HCT116 (cell line): ENCODE results near the gene PSMA3.
A peak's percentile ranks its signal among the peaks of the same experiment; 100 is the strongest.

Experiments used
- ATF3 ChIP-seq: IDR thresholded peaks from 2 replicates; pipeline ENCODE4 v1.6.1; 2012
- CEBPB ChIP-seq: IDR thresholded peaks from 2 replicates; pipeline ENCODE4 v1.6.1; 2012; ENCODE audit warnings: low read depth
- CTCF ChIP-seq, 3 experiments: fragments of 200-600 bp in 1 of 3; sonication (generic) in 1 of 3; IDR thresholded peaks in 2 of 3; conservative IDR thresholded peaks in 1 of 3; 2 replicates each; pipeline ENCODE4 v1.5.1; 2012 to 2017; ENCODE audit warnings: low read depth in 2 of 3, low read length in 2 of 3, antibody characterized with exemption in 1 of 3, borderline replicate concordance in 1 of 3, control low read depth in 1 of 3, mild to moderate bottlenecking in 1 of 3, mixed read lengths in 1 of 3, mixed run types in 1 of 3, moderate library complexity in 1 of 3; ENCODE audit not compliant: insufficient read depth in 1 of 3
- POLR2A ChIP-seq: IDR thresholded peaks from 2 replicates; pipeline ENCODE4 v1.7.0; 2011; ENCODE audit warnings: borderline replicate concordance; ENCODE audit not compliant: insufficient read depth, insufficient read length; ENCODE audit errors: extremely low read depth
- POLR2AphosphoS5 ChIP-seq: IDR thresholded peaks from 2 replicates; pipeline ENCODE4 v1.6.1; 2011; ENCODE audit warnings: mild to moderate bottlenecking, low read depth, low read length, moderate library complexity
- RAD21 ChIP-seq: IDR thresholded peaks from 2 replicates; pipeline ENCODE4 v1.6.1; 2012; ENCODE audit warnings: low read depth, mild to moderate bottlenecking
- SIN3A ChIP-seq: IDR thresholded peaks from 2 replicates; pipeline ENCODE4 v1.6.1; 2012; ENCODE audit warnings: low read depth
- SRF ChIP-seq: IDR thresholded peaks from 2 replicates; pipeline ENCODE4 v1.6.1; 2012; ENCODE audit warnings: low read depth
- ZFX ChIP-seq: fragments of 450-650 bp; IDR thresholded peaks from 2 replicates; pipeline ENCODE4 v1.6.1; 2017

- TF ChIP-seq CTCF (IDR thresholded peaks at IDR 0.05 in 2 of 3, conservative IDR thresholded peaks at IDR 0.05 in 1 of 3; ENCODE audit: borderline replicate concordance in 1 of 3, insufficient read depth in 1 of 3, low read depth in 2 of 3, low read length in 2 of 3) (no peak), CEBPB (no peak), ATF3 (no peak), SRF (no peak), SIN3A (peak; percentile 92), ZFX (peak; percentile 91), POLR2A (peak; percentile 90), RAD21 (no peak), POLR2AphosphoS5 (peak; percentile 97)
Measured at GRCh38 chr14:58244556-58245387, at the start of gene PSMA3.
